HG03045 (cell line): ENCODE measurements around the gene NPL.

Experiments used
- ATAC-seq: cut with Tn5 transposase; IDR thresholded peaks from one replicate; pipeline ENCODE4 v1.9.1; 2021; ENCODE audit warnings: mild to moderate bottlenecking, moderate library complexity; ENCODE audit not compliant: unreplicated experiment

The NPL gene

GRCh38 chr1:182777386-182777785 is 12.2 kb upstream of the NPL start:
- no peak for ATAC-seq

GRCh38 chr1:182778862-182779261 is 10.7 kb upstream of the NPL start:
- no peak for ATAC-seq

GRCh38 chr1:182779530-182779929 is 10.0 kb upstream of the NPL start:
- no peak for ATAC-seq

- ATAC-seq = peak; percentile 75
Measured at GRCh38 chr1:182781841-182782586, 7.6 kb upstream of the NPL start.

- peak; percentile 3 for ATAC-seq
Measured at GRCh38 chr1:182782587-182782913, 7.0 kb upstream of the NPL start.

- ATAC-seq = no peak
Measured at GRCh38 chr1:182783068-182783467, 6.5 kb upstream of the NPL start.

- ATAC-seq = no peak
Measured at GRCh38 chr1:182784556-182785171, 4.9 kb upstream of the NPL start.

- no peak for ATAC-seq
Measured at GRCh38 chr1:182785181-182785580, 4.4 kb upstream of the NPL start.

GRCh38 chr1:182786223-182786994 is 3.2 kb upstream of the NPL start:
- ATAC-seq = no peak

GRCh38 chr1:182786995-182787324 is 2.6 kb upstream of the NPL start:
- ATAC-seq = no peak

GRCh38 chr1:182791281-182792179 is 2.0 kb downstream of the NPL start:
- ATAC-seq = no peak

GRCh38 chr1:182794091-182794490 is 4.5 kb downstream of the NPL start:
- ATAC-seq = no peak

- no peak for ATAC-seq
Measured at GRCh38 chr1:182794676-182795201, 5.2 kb downstream of the NPL start.

GRCh38 chr1:182795563-182796228 is 6.1 kb downstream of the NPL start:
- ATAC-seq = no peak

- no peak for ATAC-seq
Measured at GRCh38 chr1:182802006-182802803, 12.6 kb downstream of the NPL start.

GRCh38 chr1:182803846-182804245 is 14.3 kb downstream of the NPL start:
- no peak for ATAC-seq

GRCh38 chr1:182806015-182806678 is 16.6 kb downstream of the NPL start:
- ATAC-seq = no peak

GRCh38 chr1:182807907-182808306 is 18.3 kb downstream of the NPL start:
- ATAC-seq = no peak

GRCh38 chr1:182809414-182809957 is 19.9 kb downstream of the NPL start:
- ATAC-seq = no peak
